GM12891 (cell line): ENCODE data around the gene BTBD2.

Experiments
- POLR2A ChIP-seq: IDR thresholded peaks from 2 replicates; pipeline ENCODE4 v1.6.1; 2011; ENCODE audit warnings: low read depth, low read length, control low read depth
- POLR2AphosphoS5 ChIP-seq: IDR thresholded peaks from 2 replicates; pipeline ENCODE4 v1.6.1; 2011; ENCODE audit warnings: low read depth, low read length, control low read depth
- TAF1 ChIP-seq: IDR thresholded peaks from 2 replicates; pipeline ENCODE4 v1.6.1; 2011; ENCODE audit warnings: low read depth, low read length, control low read depth

DNA sequence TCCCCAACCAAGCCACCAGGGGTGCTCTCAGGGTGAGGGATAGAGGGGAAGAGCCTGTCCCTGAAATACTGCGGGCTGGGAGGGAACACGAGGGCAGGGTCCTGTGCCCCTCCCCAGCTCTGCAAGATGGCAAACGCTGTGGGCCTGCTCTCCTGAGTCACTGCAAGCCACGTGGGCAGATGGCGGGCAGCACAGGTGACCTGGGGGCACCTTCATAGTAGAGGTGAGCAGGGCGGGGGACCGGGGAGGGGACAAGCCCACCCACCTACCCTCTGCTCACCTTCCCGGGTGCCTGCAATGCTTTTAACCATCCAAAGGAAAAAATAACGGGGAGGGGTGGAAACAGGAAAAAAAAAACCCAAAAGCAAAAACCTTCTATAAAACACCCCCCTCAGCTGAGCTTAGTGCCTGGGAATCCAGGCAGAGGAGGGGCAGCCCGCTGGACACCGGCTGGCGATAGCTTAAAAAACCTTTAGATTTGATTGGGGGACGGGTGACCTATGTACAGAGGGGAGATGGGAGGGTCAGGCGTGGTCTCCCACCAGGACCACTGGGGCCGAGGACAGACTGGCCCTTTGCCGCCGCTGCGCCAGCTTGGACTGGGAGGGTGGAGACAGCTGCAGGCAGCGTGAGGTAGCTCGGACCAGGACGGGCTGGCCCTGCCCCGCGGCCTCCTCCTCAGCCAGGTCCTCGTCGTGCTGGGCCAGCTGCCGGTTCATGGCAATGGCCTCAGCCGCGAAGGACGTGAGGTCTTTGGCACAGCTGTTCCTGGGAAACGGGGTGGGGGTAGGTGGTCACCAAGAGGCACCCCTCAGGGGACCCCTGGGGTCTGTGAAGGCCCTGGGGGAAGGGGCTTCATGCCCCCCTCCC is 23.8 kb upstream of the BTBD2 start:
- TF ChIP-seq POLR2AphosphoS5 (no peak), POLR2A (no peak; the same call in 1 of the 2 replicates), TAF1 (no peak)
